ENCODE data around the gene RSF1. TPM values are rescaled to one million over a fixed set of nuclear protein-coding genes. Genes with fewer than 3 reads are reported as not detected.

Gene RSF1
- total RNA-seq, 1 experiment from 2014 or later, result 83.0 TPM

GRCh38 chr11:77658213-77659013, 162.1 kb downstream of the RSF1 start:
- H3K4me3 ChIP-seq (ENCODE audit: low read depth in 2 of 2, low read length in 2 of 2), result no peak overlapping the region
- H3K27ac ChIP-seq (ENCODE audit: low read length), result no peak overlapping the region
- no TSS peak for BruUV-seq (replicated peaks)
- DNase-seq (ENCODE audit: low read depth, low spot score), result no peak
- TF ChIP-seq SIN3A (IDR thresholded peaks at IDR 0.05; ENCODE audit: borderline replicate concordance, insufficient read depth, low read depth, low read length), result no peak
- TF ChIP-seq CTCF (IDR thresholded peaks at IDR 0.05), result no peak
- no peak for TF ChIP-seq REST (IDR thresholded peaks at IDR 0.05; ENCODE audit: insufficient read depth in 1 of 2, low read depth in 2 of 2, low read length in 1 of 2)
- no peak for TF ChIP-seq POLR2AphosphoS5 (IDR thresholded peaks at IDR 0.05; ENCODE audit: low read depth, low read length)
- no peak for TF ChIP-seq TCF7L2 (IDR thresholded peaks at IDR 0.05; ENCODE audit: low read depth, low read length)
- in situ Hi-C loops (cut with HindIII; ENCODE audit: low pct_unique_long_range_greater_than_20kb, low sequenced_read_pairs), result no loop called here
- H3K27me3 ChIP-seq (ENCODE audit: control insufficient read depth, insufficient read depth, low read length), result no peaks in the 10 kb centered on the region
- H3K36me3 ChIP-seq (ENCODE audit: control insufficient read depth, insufficient read depth, low read length), result no peaks in the 10 kb centered on the region
- ChIA-PET CTCF (no interaction called here), POLR2A (interaction anchor here (0.6 kb wide), 1 partner anchor 12 kb away, joined by 3 read pairs; no protein-coding TSS in a partner anchor)
- H3K4me1 ChIP-seq (ENCODE audit: control insufficient read depth, insufficient read depth, low read length), result no peaks in the 10 kb centered on the region
- no peaks in the 10 kb centered on the region for H3K9me3 ChIP-seq (ENCODE audit: control insufficient read depth, insufficient read depth, low read depth, low read length)
- ATAC-seq, result no peak
- intact Hi-C loops (cut with micrococcal nuclease; ENCODE audit: unreplicated experiment), result no loop called here

GRCh38 chr11:77656362-77656761, 164.2 kb downstream of the RSF1 start:
- intact Hi-C loops (cut with micrococcal nuclease; ENCODE audit: unreplicated experiment) (no loop called here), in situ Hi-C loops (cut with HindIII; ENCODE audit: low pct_unique_long_range_greater_than_20kb, low sequenced_read_pairs) (no loop called here)
- ChIA-PET CTCF (interaction anchor here (0.6 kb wide), 1 partner anchor 37 kb away, joined by 3 read pairs; no protein-coding TSS in a partner anchor), POLR2A (no interaction called here)
- no peak for TF ChIP-seq CTCF (IDR thresholded peaks at IDR 0.05)
- TF ChIP-seq TCF7L2 (IDR thresholded peaks at IDR 0.05; ENCODE audit: low read depth, low read length), result no peak
- no peak for TF ChIP-seq REST (IDR thresholded peaks at IDR 0.05; ENCODE audit: insufficient read depth in 1 of 2, low read depth in 2 of 2, low read length in 1 of 2)
- TF ChIP-seq SIN3A (IDR thresholded peaks at IDR 0.05; ENCODE audit: borderline replicate concordance, insufficient read depth, low read depth, low read length), result no peak
- DNase-seq (ENCODE audit: low read depth, low spot score), result no peak
- Histone ChIP-seq H3K36me3 (ENCODE audit: control insufficient read depth, insufficient read depth, low read length) (no peaks in the 10 kb centered on the region), H3K4me1 (ENCODE audit: control insufficient read depth, insufficient read depth, low read length) (no peaks in the 10 kb centered on the region), H3K27ac (ENCODE audit: low read length) (no peak overlapping the region), H3K9me3 (ENCODE audit: control insufficient read depth, insufficient read depth, low read depth, low read length) (no peaks in the 10 kb centered on the region), H3K4me3 (ENCODE audit: low read depth in 2 of 2, low read length in 2 of 2) (no peak overlapping the region), H3K27me3 (ENCODE audit: control insufficient read depth, insufficient read depth, low read length) (no peaks in the 10 kb centered on the region)
- 0 out of 2 replicates have a peak, but pooled peaks have one; percentile 15 for ATAC-seq
- no TSS peak for BruUV-seq (replicated peaks)

Measured in Panc1 (cell line).